Fibroblast of pulmonary artery (primary cell): Measurements from ENCODE around the gene MTO1.

Experiments used
- DNase-seq: peaks from one replicate; pipeline ENCODE4 v3.0.0-alpha.2; 2010; ENCODE audit warnings: low read depth
- H3K4me3 ChIP-seq: replicated peaks from 2 replicates; pipeline ENCODE4 v1.5.1; 2011; ENCODE audit warnings: low read depth, mild to moderate bottlenecking, control low read depth, low read length, moderate library complexity
- TF ChIP-seq, protein P1 (sequence below): IDR thresholded peaks from 2 replicates; pipeline ENCODE4 v1.5.1; 2011; ENCODE audit warnings: mild to moderate bottlenecking, control low read depth, low read length, inconsistent platforms; ENCODE audit errors: missing control alignments

MTO1 gene

DNA sequence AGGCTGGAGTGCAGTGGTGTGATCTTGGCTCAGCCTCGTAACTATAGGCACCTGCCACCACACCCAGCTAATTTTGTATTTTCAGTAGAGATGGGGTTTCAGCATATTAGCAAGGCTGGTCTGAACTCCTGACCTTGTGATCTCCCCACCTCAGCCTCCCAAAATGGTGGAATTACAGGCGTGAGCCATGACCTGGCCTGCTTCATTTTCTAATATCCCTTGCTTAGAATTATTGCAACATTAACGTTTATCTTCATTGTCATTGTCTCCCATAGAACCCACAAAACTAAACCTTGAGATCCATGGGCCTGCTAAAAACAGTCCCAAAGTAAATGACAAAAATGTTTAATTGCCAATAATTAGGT is 53.2 kb downstream of the MTO1 start:
- TF ChIP-seq, protein P1, sequence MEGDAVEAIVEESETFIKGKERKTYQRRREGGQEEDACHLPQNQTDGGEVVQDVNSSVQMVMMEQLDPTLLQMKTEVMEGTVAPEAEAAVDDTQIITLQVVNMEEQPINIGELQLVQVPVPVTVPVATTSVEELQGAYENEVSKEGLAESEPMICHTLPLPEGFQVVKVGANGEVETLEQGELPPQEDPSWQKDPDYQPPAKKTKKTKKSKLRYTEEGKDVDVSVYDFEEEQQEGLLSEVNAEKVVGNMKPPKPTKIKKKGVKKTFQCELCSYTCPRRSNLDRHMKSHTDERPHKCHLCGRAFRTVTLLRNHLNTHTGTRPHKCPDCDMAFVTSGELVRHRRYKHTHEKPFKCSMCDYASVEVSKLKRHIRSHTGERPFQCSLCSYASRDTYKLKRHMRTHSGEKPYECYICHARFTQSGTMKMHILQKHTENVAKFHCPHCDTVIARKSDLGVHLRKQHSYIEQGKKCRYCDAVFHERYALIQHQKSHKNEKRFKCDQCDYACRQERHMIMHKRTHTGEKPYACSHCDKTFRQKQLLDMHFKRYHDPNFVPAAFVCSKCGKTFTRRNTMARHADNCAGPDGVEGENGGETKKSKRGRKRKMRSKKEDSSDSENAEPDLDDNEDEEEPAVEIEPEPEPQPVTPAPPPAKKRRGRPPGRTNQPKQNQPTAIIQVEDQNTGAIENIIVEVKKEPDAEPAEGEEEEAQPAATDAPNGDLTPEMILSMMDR, result no peak
- no peak overlapping the region for H3K4me3 ChIP-seq
- peak; percentile 16 for DNase-seq

- no peak overlapping the region for H3K4me3 ChIP-seq
- DNase-seq, result no peak
- TF ChIP-seq, protein P1, result no peak
These were observed 53.7 kb downstream of the MTO1 start for GRCh38 chr6:73515204-73515655.

DNA sequence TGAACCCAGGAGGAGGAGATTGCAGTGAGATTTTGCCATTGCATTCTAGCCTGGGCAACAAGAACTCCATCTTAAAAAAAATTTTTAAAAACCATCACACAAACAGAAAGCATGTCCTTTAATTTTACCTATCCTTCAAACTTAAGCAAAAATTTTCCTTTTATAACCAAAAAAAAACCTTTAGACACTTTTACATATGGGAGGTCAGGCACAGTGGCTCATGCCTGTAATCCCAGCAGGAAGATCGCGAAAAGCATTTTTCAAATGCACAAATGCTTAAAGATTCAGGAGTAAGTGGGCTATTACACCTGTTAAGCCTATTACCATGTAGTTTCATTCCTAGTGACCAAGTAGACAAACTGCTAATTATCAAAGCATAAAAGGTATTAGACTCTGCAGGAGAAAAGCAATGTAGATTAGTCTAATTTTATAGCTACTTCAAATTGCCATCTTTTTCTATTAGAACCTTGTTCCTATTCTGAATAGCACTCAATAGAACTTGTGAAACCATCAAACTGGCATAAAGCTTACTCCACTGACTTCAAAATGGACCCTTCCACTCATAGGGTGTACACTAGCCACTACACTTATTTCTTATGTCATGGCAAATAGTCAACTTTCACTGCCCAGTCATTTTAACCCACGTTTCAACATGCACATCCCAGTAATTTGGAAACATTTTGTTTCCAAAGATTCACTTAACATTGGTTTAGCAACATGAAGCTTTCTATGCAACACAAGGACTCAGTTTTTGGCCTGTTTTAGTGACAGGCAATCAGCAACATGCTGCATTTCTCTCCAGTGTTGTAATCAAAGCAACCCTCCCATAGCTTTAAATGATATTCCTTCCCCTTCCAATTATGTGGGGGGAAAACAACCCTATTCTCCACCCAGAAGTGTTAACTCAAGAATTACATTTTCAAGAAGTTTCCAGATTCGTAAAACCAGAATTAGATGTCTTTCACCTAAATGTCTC is 55.3 kb downstream of the MTO1 start:
- DNase-seq, result peak; percentile 29
- H3K4me3 ChIP-seq, result peak overlapping the region; percentile 29
- TF ChIP-seq, protein P1, result no peak

DNA sequence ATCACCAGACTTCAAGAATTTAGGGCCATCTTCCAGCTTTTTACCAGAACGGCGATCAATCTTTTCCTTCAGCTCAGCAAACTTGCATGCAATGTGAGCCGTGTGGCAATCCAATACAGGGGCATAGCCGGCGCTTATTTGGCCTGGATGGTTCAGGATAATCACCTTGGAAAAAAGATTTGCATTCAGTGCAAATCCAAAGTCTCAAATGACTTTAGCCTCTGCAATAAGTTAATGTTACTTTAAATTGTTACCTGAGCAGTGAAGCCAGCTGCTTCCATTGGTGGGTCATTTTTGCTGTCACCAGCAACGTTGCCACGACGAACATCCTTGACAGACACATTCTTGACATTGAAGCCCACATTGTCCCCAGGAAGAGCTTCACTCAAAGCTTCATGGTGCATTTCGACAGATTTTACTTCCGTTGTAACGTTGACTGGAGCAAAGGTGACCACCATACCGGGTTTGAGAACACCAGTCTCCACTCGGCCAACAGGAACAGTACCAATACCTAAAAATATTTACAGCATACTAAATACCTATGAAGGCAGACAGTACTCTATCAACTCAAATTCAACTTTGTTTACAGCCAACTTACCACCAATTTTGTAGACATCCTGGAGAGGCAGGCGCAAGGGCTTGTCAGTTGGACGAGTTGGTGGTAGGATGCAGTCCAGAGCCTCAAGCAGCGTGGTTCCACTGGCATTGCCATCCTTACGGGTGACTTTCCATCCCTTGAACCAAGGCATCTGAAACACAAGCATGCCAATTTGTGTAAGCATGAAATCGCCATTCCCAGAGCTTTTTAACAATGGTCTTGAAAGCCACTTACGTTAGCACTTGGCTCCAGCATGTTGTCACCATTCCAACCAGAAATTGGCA is 56.8 kb downstream of the MTO1 start:
- DNase-seq, result peak; percentile 72

GRCh38 chr6:73518982-73519881 is 57.7 kb downstream of the MTO1 start:
- DNase-seq, result peak; percentile 24
- peak overlapping the region; percentile 99 for H3K4me3 ChIP-seq

More for the DNA sequence above, 56.8 kb downstream of the MTO1 start:
- peak overlapping the region; percentile 99 for H3K4me3 ChIP-seq

DNA sequence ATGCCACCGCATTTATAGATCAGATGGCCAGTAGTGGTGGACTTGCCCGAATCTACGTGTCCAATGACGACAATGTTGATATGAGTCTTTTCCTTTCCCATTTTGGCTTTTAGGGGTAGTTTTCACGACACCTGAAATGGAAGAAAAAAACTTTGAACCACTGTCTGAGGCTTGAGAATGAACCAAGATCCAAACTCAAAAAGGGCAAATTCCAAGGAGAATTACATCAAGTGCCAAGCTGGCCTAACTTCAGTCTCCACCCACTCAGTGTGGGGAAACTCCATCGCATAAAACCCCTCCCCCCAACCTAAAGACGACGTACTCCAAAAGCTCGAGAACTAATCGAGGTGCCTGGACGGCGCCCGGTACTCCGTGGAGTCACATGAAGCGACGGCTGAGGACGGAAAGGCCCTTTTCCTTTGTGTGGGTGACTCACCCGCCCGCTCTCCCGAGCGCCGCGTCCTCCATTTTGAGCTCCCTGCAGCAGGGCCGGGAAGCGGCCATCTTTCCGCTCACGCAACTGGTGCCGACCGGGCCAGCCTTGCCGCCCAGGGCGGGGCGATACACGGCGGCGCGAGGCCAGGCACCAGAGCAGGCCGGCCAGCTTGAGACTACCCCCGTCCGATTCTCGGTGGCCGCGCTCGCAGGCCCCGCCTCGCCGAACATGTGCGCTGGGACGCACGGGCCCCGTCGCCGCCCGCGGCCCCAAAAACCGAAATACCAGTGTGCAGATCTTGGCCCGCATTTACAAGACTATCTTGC is 58.6 kb downstream of the MTO1 start:
- TF ChIP-seq, protein P1, result no peak
- peak; percentile 83 for DNase-seq
- peak overlapping the region; percentile 99 for H3K4me3 ChIP-seq
